Dermis microvascular lymphatic vessel endothelial cell (primary cell): Measurements from ENCODE around the gene KDM4B. TPM values are rescaled to one million over a fixed set of nuclear protein-coding genes. Genes with fewer than 3 reads are reported as not detected.

Source experiments
- DNase-seq, 2 donors: peaks; one replicate each; pipeline versions ENCODE4 v3.0.0 to v3.0.0-alpha.2; 2010; ENCODE audit warnings: low read depth in 2 of 2
- total RNA-seq: library from RNA; depleted of rRNA; stranded (reverse); fragments of >200 nt; gene quantifications from 2 replicates; pipeline ENCODE4 v1.2.1, GENCODE V29; 2014

Gene KDM4B
- total RNA-seq, 1 donor from 2014 or later, result 9.5 TPM

- DNase-seq, result no peak
These were observed 135.0 kb downstream of the KDM4B start for GRCh38 chr19:5103812-5104410.

GRCh38 chr19:5104871-5105351 is 136.0 kb downstream of the KDM4B start:
- no peak for DNase-seq

- DNase-seq, result no peak
These were observed 137.3 kb downstream of the KDM4B start for GRCh38 chr19:5106191-5106726.

GRCh38 chr19:5106971-5107370 is 138.1 kb downstream of the KDM4B start:
- DNase-seq, result no peak

GRCh38 chr19:5107432-5108122 is 138.7 kb downstream of the KDM4B start:
- DNase-seq, result no peak

GRCh38 chr19:5108123-5108596 is 139.2 kb downstream of the KDM4B start:
- no peak for DNase-seq

GRCh38 chr19:5108866-5109265 is 140.0 kb downstream of the KDM4B start:
- no peak for DNase-seq

- no peak for DNase-seq
These were observed 140.6 kb downstream of the KDM4B start for GRCh38 chr19:5109560-5109959.

GRCh38 chr19:5110546-5110945 is 141.6 kb downstream of the KDM4B start:
- no peak for DNase-seq

GRCh38 chr19:5111051-5111450 is 142.1 kb downstream of the KDM4B start:
- DNase-seq, result no peak

GRCh38 chr19:5112175-5112574 is 143.3 kb downstream of the KDM4B start:
- DNase-seq, result no peak

- DNase-seq, result no peak
These were observed 144.0 kb downstream of the KDM4B start for GRCh38 chr19:5112681-5113575.

- DNase-seq, result no peak
These were observed 145.0 kb downstream of the KDM4B start for GRCh38 chr19:5113633-5114586.

GRCh38 chr19:5114727-5115126 is 145.8 kb downstream of the KDM4B start:
- no peak for DNase-seq

- DNase-seq, result no peak
These were observed 146.4 kb downstream of the KDM4B start for GRCh38 chr19:5115351-5115750.

GRCh38 chr19:5115771-5116202 is 146.9 kb downstream of the KDM4B start:
- no peak for DNase-seq

GRCh38 chr19:5116292-5116691 is 147.4 kb downstream of the KDM4B start:
- DNase-seq, result no peak

GRCh38 chr19:5117421-5117820 is 148.5 kb downstream of the KDM4B start:
- DNase-seq, result no peak

GRCh38 chr19:5118026-5118425 is 149.1 kb downstream of the KDM4B start:
- no peak for DNase-seq

- no peak for DNase-seq
These were observed 150.5 kb downstream of the KDM4B start for GRCh38 chr19:5119297-5119998.
